ENCODE measurements around the gene EVC2.

Gene EVC2

DNA sequence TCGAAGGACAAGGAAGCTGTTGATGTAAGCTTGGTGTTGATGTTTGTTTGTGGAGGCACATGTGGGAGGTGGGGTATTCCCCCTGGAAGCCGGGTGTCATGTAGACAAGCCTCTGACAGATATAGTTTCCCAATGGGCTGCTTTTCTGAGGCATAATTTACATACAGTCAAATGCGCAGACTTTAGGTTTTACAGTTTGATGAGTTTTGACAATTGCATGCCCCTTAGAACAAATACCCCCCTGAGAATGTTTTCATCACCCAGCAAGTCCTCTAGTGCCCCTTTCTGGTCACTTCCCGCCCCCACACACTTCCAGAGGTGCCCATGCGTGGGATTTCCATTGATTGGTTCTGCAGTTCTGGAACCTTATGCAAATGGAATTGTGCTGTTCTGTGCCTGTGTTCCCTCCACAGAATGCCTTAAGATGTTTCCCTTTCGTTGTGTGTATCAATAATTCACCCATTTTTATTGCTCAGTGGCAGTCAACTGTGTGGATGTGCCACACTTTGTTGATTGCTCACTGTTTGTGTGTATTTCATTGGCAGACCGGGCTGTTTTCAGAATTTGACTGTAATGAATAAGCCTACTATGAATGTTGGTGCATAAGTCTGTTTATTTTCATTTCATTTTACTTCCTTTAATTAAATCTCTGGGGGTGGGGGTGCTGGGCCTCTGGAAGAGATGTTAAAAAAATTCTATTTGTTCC is 11.1 kb upstream of the EVC2 start:
- no peak overlapping the region for H3K4me3 ChIP-seq (ENCODE audit: low read depth, low read length)
- TF ChIP-seq CTCF (IDR thresholded peaks at IDR 0.05; ENCODE audit: borderline replicate concordance, insufficient read depth, low read depth, low read length) = no peak

GRCh38 chr4:5718411-5718810 is 10.1 kb upstream of the EVC2 start:
- TF ChIP-seq CTCF (IDR thresholded peaks at IDR 0.05; ENCODE audit: borderline replicate concordance, insufficient read depth, low read depth, low read length) = no peak

GRCh38 chr4:5717449-5718158 is 9.2 kb upstream of the EVC2 start:
- no peak overlapping the region for H3K4me3 ChIP-seq (ENCODE audit: low read depth, low read length)
- no peak for TF ChIP-seq CTCF (IDR thresholded peaks at IDR 0.05; ENCODE audit: borderline replicate concordance, insufficient read depth, low read depth, low read length)

More at GRCh38 chr4:5718411-5718810, 10.1 kb upstream of the EVC2 start:
- no peak overlapping the region for H3K4me3 ChIP-seq (ENCODE audit: low read depth, low read length)

DNA sequence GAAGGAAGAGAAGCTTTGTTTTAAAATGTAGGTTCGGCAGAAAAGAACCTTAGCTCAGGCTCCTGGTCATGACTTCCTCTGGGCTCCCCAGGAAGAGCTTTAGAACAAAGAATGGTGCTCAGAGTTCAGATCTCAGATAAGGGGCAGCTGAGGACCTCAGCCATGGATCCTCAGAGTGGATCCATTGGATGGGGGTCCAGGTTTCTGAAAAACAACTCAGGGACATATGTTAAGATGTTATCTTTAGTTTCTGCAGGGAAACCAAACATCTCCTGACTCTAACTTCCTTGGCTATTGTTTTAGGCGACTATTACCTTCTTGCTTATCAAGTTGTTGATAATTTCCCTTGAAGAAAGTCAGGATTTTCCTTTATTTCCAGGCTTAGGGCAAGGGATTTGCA is 8.0 kb upstream of the EVC2 start:
- no peak for TF ChIP-seq CTCF (IDR thresholded peaks at IDR 0.05; ENCODE audit: borderline replicate concordance, insufficient read depth, low read depth, low read length)
- no peak overlapping the region for H3K4me3 ChIP-seq (ENCODE audit: low read depth, low read length)

DNA sequence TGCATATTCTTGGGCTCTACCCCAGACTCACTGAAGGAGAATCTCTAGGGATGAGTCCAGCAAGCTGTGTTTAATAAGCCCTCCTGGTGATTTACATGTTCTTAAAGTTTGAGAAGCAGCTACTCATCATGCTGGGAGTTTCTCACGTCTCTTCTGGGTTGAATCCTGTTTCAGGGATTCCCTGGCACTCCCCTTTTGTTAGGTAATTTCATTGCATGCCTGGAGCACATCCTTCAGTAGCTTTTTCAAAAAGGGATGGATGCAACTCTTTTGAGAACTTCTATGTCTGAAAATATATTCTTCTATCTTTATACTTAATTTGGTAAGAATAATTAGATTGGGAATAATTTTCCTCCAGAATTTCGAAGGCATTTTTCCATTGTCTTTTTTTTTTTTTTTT is 7.0 kb upstream of the EVC2 start:
- no peak for TF ChIP-seq CTCF (IDR thresholded peaks at IDR 0.05; ENCODE audit: borderline replicate concordance, insufficient read depth, low read depth, low read length)
- H3K4me3 ChIP-seq (ENCODE audit: low read depth, low read length) = no peak overlapping the region

DNA sequence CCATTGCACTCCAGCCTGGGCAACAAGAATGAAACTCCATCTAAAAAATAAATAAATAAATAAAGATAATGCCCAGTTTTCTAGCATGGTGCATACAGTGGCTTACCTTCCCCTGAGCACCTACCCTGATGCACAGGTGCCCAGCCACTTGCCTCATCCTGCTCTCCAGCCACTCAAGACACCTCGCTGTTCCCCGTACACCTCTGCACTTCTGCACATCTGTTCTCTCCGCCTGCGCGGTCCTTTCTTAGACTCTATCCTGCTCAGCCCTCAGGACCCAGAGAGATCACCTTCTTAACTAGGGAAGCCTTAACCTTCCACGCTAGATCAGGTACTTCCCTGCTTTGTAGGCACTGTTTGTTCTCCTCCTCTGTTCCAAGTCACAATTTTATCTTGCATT is 5.5 kb upstream of the EVC2 start:
- TF ChIP-seq CTCF (IDR thresholded peaks at IDR 0.05; ENCODE audit: borderline replicate concordance, insufficient read depth, low read depth, low read length) = no peak
- H3K4me3 ChIP-seq (ENCODE audit: low read depth, low read length) = no peak overlapping the region

GRCh38 chr4:5712931-5713330 is 4.6 kb upstream of the EVC2 start:
- peak overlapping the region; percentile 57 for H3K4me3 ChIP-seq (ENCODE audit: low read depth, low read length)
- TF ChIP-seq CTCF (IDR thresholded peaks at IDR 0.05; ENCODE audit: borderline replicate concordance, insufficient read depth, low read depth, low read length) = no peak
